BLaER1 treated with 17β-estradiol and CSF1 and Interleukin-3, amounts not matched to agents 10 nM and 100 nM (cell line): Measurements from ENCODE around the gene CPLANE2.

Experiments used
- H3K27ac ChIP-seq, 11 experiments: shearing (Covaris generic); formaldehyde crosslinking; 2 replicates each; pipeline ENCODE4 v1.8.1; 2022
- H3K27me3 ChIP-seq, 11 experiments: shearing (Covaris generic); formaldehyde crosslinking; 2 replicates each; pipeline ENCODE4 v1.8.1; 2022
- H3K36me3 ChIP-seq, 11 experiments: shearing (Covaris generic); formaldehyde crosslinking; 2 replicates each; pipeline ENCODE4 v1.8.1; 2022
- H3K4me1 ChIP-seq, 10 experiments: shearing (Covaris generic); formaldehyde crosslinking; 2 replicates each; pipeline ENCODE4 v1.8.1; 2022
- H3K4me2 ChIP-seq, 11 experiments: shearing (Covaris generic); formaldehyde crosslinking; 2 replicates each; pipeline ENCODE4 v1.8.1; 2022
- H3K4me3 ChIP-seq, 10 experiments: shearing (Covaris generic); formaldehyde crosslinking; 2 replicates each; pipeline ENCODE4 v1.8.1; 2022
- H3K9ac ChIP-seq, 11 experiments: shearing (Covaris generic); formaldehyde crosslinking; 2 replicates each; pipeline ENCODE4 v1.8.1; 2022
- H3K9me3 ChIP-seq, 11 experiments: shearing (Covaris generic); formaldehyde crosslinking; replicated peaks in 1 of 11; 2 replicates each; pipeline ENCODE4 v1.8.1; 2022
- H4K20me1 ChIP-seq, 11 experiments: shearing (Covaris generic); formaldehyde crosslinking; 2 replicates each; pipeline ENCODE4 v1.8.1; 2022
- Cebpa-rat ChIP-seq, 11 experiments: shearing (Covaris generic); IDR thresholded peaks; 2 replicates each; pipeline ENCODE4 v1.8.1; 2022

The CPLANE2 gene

GRCh38 chr1:16210581-16210980, 26.4 kb downstream of the CPLANE2 start:
- H3K9ac ChIP-seq: peak overlapping the region in 1 of 11 experiments; percentile 19; a peak in 1 of 22 replicates
- no peak overlapping the region for H3K4me2 ChIP-seq
- H3K4me1 ChIP-seq: peaks cover 25 to 38% (median 31%) of the 10 kb centered on the region in 10 experiments
- no peak overlapping the region for H3K27ac ChIP-seq
- H3K4me3 ChIP-seq: no peak overlapping the region
- H3K36me3 ChIP-seq: no peaks in the 10 kb centered on the region
- no peaks in the 10 kb centered on the region for H3K9me3 ChIP-seq
- no peaks in the 10 kb centered on the region for H3K27me3 ChIP-seq
- TF ChIP-seq Cebpa-rat (IDR thresholded peaks at IDR 0.05): no peak
- H4K20me1 ChIP-seq: no peaks in the 10 kb centered on the region

GRCh38 chr1:16209847-16210407, 27.1 kb downstream of the CPLANE2 start:
- Histone ChIP-seq H3K4me3 (no peak overlapping the region), H3K27me3 (no peaks in the 10 kb centered on the region), H3K9ac (peak overlapping the region in 5 of 11 experiments; percentile 10 to 49 (median 25); a peak in 4 of 22 replicates), H3K36me3 (peaks cover 0 to 4% (median 0%) of the 10 kb centered on the region in 11 experiments; a peak in 4 of 22 replicates), H3K9me3 (no peaks in the 10 kb centered on the region), H3K4me1 (peaks cover 31 to 44% (median 38%) of the 10 kb centered on the region in 10 experiments), H3K27ac (peak overlapping the region in 4 of 11 experiments; percentile 13 to 30 (median 20); a peak in 4 of 22 replicates), H3K4me2 (peak overlapping the region in 1 of 11 experiments; percentile 30; a peak in 2 of 22 replicates), H4K20me1 (no peaks in the 10 kb centered on the region)
- no peak for TF ChIP-seq Cebpa-rat (IDR thresholded peaks at IDR 0.05)

DNA sequence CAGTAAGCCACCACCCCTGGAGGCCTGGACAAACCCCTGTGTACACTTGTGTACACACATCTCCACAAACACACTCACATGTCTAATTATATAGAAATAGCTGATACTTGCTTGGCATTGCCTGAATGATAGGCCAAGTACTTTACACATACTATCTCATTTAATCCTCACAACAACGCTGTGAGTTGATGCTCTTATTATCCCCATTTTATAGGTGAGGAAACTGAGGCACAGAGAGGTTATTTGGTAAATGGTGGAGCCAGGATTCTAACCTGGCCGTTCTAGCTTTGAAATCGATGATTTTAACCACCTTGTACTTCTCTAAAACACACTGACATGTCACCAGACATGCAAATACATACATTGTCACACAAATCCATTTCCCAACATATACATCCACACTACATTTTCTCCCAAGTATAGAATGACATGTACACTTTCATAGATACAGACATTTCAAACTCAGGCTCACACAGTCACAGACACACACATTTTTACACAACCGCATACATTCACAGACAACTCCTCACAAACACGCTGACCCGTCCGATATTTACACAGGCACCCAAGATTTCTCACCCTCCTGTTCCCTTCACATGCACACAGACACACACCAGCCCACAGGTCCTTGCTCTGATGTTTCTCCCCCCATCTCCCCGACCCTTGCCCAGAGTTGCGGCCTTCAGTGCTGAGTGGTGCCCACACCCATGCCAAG, 27.7 kb downstream of the CPLANE2 start:
- Histone ChIP-seq H3K4me3 (no peak overlapping the region), H3K4me2 (peak overlapping the region in 8 of 11 experiments; percentile 73 to 87 (median 86); a peak in 11 of 22 replicates), H3K9me3 (no peaks in the 10 kb centered on the region), H3K27me3 (no peaks in the 10 kb centered on the region), H3K36me3 (peaks cover 0 to 10% (median 6%) of the 10 kb centered on the region in 11 experiments; a peak in 12 of 22 replicates), H3K9ac (peak overlapping the region in 5 of 11 experiments; percentile 23 to 49 (median 42); a peak in 2 of 22 replicates), H3K4me1 (peaks cover 31 to 46% (median 41%) of the 10 kb centered on the region in 10 experiments), H3K27ac (peak overlapping the region in 4 of 11 experiments; percentile 13 to 30 (median 20); a peak in 3 of 22 replicates), H4K20me1 (no peaks in the 10 kb centered on the region)
- no peak for TF ChIP-seq Cebpa-rat (IDR thresholded peaks at IDR 0.05)

- Histone ChIP-seq H3K36me3 (peaks cover 0 to 19% (median 12%) of the 10 kb centered on the region in 11 experiments; a peak in 14 of 22 replicates), H3K4me2 (peak overlapping the region; percentile 65 to 87 (median 85); a peak in 21 of 22 replicates), H3K27me3 (no peaks in the 10 kb centered on the region), H3K4me3 (no peak overlapping the region), H3K9ac (peak overlapping the region in 10 of 11 experiments; percentile 10 to 89 (median 82); a peak in 10 of 22 replicates), H3K27ac (peak overlapping the region in 7 of 11 experiments; percentile 6 to 98 (median 95); a peak in 10 of 22 replicates), H4K20me1 (no peaks in the 10 kb centered on the region), H3K4me1 (peaks cover 31 to 47% (median 41%) of the 10 kb centered on the region in 10 experiments), H3K9me3 (no peaks in the 10 kb centered on the region)
- no peak for TF ChIP-seq Cebpa-rat (IDR thresholded peaks at IDR 0.05)
Observed at GRCh38 chr1:16208270-16208987, 28.6 kb downstream of the CPLANE2 start.

DNA sequence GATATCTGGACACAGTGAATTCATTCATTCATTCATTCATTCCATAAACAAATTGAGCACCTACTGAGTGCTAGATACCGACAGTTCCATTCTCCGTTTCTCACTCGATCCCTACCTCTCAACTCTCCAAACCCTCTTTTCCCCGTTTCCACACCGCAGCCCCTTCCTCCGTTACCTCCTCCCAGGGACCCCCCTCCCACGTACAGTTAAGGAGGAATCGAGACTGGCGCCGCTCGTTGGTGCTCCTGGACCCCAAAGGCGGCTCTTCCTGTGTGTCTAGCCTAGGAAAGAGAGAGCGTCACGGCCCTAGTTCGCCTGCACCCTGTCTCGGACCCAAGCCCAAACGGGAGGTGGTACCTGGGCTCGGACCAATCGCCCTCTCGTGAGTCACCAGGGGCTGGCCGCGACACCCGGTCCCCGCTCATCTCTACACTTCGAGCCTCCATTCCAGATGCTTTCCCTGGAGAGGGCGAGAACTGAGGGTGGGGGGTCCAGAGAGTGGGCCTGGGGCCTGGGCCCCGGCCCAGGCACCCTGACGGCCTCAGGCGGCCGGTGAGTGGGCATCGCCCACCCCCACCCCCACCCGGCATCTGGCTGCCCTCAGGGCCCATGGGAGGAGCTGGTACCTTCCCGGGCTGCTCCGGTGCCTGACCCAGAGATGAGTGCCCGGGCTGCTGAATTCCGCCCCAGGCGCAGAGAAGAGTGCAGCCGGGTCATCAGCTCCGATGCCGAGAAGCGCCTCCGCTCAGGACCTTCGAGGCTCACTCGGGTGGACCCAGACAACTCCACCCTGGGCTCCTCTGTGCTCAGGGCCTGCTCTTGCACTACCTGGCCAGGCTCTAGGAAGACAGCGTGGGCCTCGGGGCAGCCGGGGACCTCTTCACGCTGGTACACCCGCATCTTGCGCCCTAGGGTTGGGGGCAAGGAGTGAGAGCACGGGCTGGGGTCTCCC, 29.4 kb downstream of the CPLANE2 start:
- peak overlapping the region; percentile 67 to 98 (median 95) for H3K27ac ChIP-seq

DNA sequence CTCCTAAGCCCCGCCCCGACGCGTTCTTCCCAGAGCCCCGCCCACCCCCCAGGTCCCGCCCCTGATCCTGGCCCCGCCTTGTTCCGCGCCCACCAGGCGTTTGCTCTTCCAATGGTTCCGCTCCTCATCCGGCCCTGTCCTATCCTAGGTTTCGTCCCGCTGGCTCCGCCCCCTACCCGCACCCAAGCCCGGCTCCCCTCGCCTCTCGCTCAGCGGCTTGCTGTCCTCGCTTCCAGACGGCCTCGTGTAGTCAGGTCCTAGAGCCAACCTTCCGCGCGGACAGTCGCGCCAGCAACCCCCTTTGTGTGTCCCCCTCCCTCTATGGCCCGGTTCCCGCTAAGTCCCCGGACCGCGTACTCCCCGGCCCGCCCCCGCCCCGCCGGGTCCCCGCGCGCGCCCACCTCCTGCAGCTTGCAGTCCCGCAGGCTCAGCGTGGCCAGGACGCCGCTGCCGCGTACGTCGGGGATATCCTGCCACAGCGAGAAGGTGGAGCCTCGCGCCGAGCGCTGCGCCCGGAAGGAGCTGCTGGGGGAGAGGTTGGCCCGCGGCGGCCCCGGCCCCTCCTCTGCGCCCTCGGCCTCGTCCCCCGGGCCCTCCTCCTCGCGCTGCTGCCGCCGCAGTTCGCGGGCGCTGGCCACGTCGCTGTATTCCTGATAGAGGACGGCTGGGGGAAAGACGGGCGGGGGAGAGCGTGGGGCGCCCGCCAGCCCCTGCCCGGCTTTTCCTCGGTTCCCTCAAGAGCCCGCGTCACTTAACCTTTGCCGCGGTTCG, 30.3 kb downstream of the CPLANE2 start:
- H3K27ac ChIP-seq: peak overlapping the region; percentile 67 to 98 (median 96)
- no peak for TF ChIP-seq Cebpa-rat (IDR thresholded peaks at IDR 0.05)
- no peaks in the 10 kb centered on the region for H3K27me3 ChIP-seq
- peaks cover 31 to 47% (median 36%) of the 10 kb centered on the region in 10 experiments for H3K4me1 ChIP-seq
- peak overlapping the region; percentile 73 to 99 (median 97) for H3K4me2 ChIP-seq
- H4K20me1 ChIP-seq: 0 out of 22 replicates have a peak, but pooled peaks cover 0 to 4% (median 0%) of the 10 kb centered on the region in 11 experiments
- H3K4me3 ChIP-seq: peak overlapping the region; percentile 51 to 66 (median 64)
- peak overlapping the region; percentile 81 to 92 (median 88) for H3K9ac ChIP-seq
- no peaks in the 10 kb centered on the region for H3K9me3 ChIP-seq
- peaks cover 0 to 36% (median 15%) of the 10 kb centered on the region in 11 experiments; a peak in 15 of 22 replicates for H3K36me3 ChIP-seq

More for the DNA sequence above, 29.4 kb downstream of the CPLANE2 start:
- Histone ChIP-seq H3K9me3 (no peaks in the 10 kb centered on the region), H3K9ac (peak overlapping the region; percentile 80 to 92 (median 87)), H3K4me2 (peak overlapping the region; percentile 65 to 87 (median 85)), H3K36me3 (peaks cover 0 to 27% (median 12%) of the 10 kb centered on the region in 11 experiments; a peak in 14 of 22 replicates), H3K4me1 (peaks cover 31 to 47% (median 40%) of the 10 kb centered on the region in 10 experiments), H3K4me3 (peak overlapping the region; percentile 50 to 66 (median 58)), H4K20me1 (0 out of 22 replicates have a peak, but pooled peaks cover 0 to 4% (median 0%) of the 10 kb centered on the region in 11 experiments), H3K27me3 (no peaks in the 10 kb centered on the region)
- TF ChIP-seq Cebpa-rat (IDR thresholded peaks at IDR 0.05): no peak

DNA sequence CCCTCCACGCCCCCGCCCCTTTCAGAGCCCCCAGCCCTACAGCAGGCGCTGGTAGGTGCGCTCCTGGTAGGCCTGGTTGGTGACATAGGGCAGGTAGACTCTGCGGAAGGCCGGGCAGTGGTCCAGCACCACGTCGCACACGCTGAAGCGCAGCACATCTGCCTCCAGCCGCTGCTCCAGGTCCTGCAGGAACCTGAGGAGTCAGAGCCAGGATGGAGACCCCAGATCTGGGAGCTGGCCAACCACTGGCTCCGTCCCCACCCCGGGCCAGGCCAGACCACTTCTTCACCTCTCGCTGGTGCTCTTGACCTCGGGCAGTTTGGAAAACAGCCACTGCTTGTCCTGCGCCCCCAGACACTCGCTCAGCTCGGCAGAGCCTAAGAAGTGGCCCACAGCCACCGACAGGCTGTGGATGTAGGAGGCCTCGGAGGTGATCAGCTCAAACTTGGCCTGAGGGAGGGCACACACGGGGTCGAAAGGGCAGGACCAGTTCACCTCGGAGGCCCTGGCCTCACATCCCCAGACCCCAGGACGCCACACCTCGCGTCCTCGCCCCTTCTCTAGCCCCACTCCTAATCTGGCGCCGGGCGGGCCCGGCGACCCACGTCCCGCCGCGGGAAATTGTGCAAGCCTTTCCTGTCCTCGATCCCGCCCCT, 31.0 kb downstream of the CPLANE2 start:
- Histone ChIP-seq H3K4me1 (peaks cover 31 to 47% (median 36%) of the 10 kb centered on the region in 10 experiments), H3K9me3 (no peaks in the 10 kb centered on the region), H3K36me3 (peaks cover 0 to 43% (median 22%) of the 10 kb centered on the region in 11 experiments; a peak in 16 of 22 replicates), H3K27ac (peak overlapping the region; percentile 79 to 98 (median 96)), H3K27me3 (no peaks in the 10 kb centered on the region), H3K4me2 (peak overlapping the region; percentile 89 to 99 (median 98)), H3K9ac (peak overlapping the region; percentile 80 to 92 (median 88)), H3K4me3 (peak overlapping the region; percentile 48 to 73 (median 64)), H4K20me1 (0 out of 22 replicates have a peak, but pooled peaks cover 0 to 4% (median 0%) of the 10 kb centered on the region in 11 experiments)
- TF ChIP-seq Cebpa-rat (IDR thresholded peaks at IDR 0.05): peak in 8 of 11 experiments; percentile 30 to 73 (median 64); a peak in 9 of 22 replicates
